H9 (cell line): Measurements from ENCODE around the gene SP140. TPM values are rescaled to one million over a fixed set of nuclear protein-coding genes. Genes with fewer than 3 reads are reported as not detected.

ENCODE experiments used
- DNase-seq: peaks from one replicate; pipeline ENCODE4 v3.0.0-alpha.2; 2017
- H2AFZ ChIP-seq: one replicate; pipeline ENCODE4 v1.6.1; 2013; ENCODE audit warnings: mild to moderate bottlenecking, low read length, control low read depth, moderate library complexity
- H2AK5ac ChIP-seq: 2 replicates; pipeline ENCODE4 v1.6.1; 2013; ENCODE audit warnings: low read length, control low read depth, mixed read lengths; ENCODE audit not compliant: insufficient read length
- H2BK120ac ChIP-seq: one replicate; pipeline ENCODE4 v1.6.1; 2013; ENCODE audit warnings: low read depth, mild to moderate bottlenecking, low read length, control low read depth, inconsistent platforms; ENCODE audit not compliant: poor library complexity, severe bottlenecking
- H2BK12ac ChIP-seq: 2 replicates; pipeline ENCODE4 v1.6.1; 2013; ENCODE audit warnings: low read length, control low read depth, mixed read lengths, low read depth; ENCODE audit not compliant: insufficient read length
- H2BK15ac ChIP-seq: 2 replicates; pipeline ENCODE4 v1.6.1; 2013; ENCODE audit warnings: low read depth, low read length, control low read depth
- H2BK20ac ChIP-seq: one replicate; pipeline ENCODE4 v1.6.1; 2013; ENCODE audit warnings: low read depth, mild to moderate bottlenecking, low read length, control low read depth, inconsistent platforms; ENCODE audit not compliant: poor library complexity, severe bottlenecking
- H2BK5ac ChIP-seq: 2 replicates; pipeline ENCODE4 v1.6.1; 2013; ENCODE audit warnings: low read length, control low read depth, mixed read lengths; ENCODE audit not compliant: insufficient read length
- H3K14ac ChIP-seq: 2 replicates; pipeline ENCODE4 v1.6.1; 2013; ENCODE audit warnings: low read length, control low read depth; ENCODE audit not compliant: insufficient read depth
- H3K18ac ChIP-seq: 2 replicates; pipeline ENCODE4 v1.6.1; 2013; ENCODE audit warnings: low read depth, mild to moderate bottlenecking, mixed read lengths, low read length, control low read depth; ENCODE audit not compliant: insufficient read length
- H3K23ac ChIP-seq: 2 replicates; pipeline ENCODE4 v1.6.1; 2013; ENCODE audit warnings: low read length, control low read depth, mixed read lengths, low read depth; ENCODE audit not compliant: insufficient read length
- H3K23me2 ChIP-seq: 2 replicates; pipeline ENCODE4 v1.6.1; 2013; ENCODE audit warnings: low read depth, mild to moderate bottlenecking, mixed read lengths, low read length, control low read depth; ENCODE audit not compliant: insufficient read length, poor library complexity, severe bottlenecking
- H3K27ac ChIP-seq: 2 replicates; pipeline ENCODE4 v1.5.1; 2013; ENCODE audit warnings: low read length, control low read depth, mixed read lengths, low read depth; ENCODE audit not compliant: insufficient read length
- H3K27me3 ChIP-seq: 2 replicates; pipeline ENCODE4 v1.6.1; 2013; ENCODE audit warnings: low read length, control low read depth, inconsistent platforms; ENCODE audit not compliant: insufficient read depth
- H3K4ac ChIP-seq: 2 replicates; pipeline ENCODE4 v1.6.1; 2013; ENCODE audit warnings: low read depth, mild to moderate bottlenecking, control low read depth, inconsistent platforms, low read length, moderate library complexity
- H3K4me1 ChIP-seq: 2 replicates; pipeline ENCODE4 v1.6.1; 2013; ENCODE audit warnings: low read length, control low read depth, inconsistent platforms; ENCODE audit not compliant: insufficient read depth
- H3K4me2 ChIP-seq: 2 replicates; pipeline ENCODE4 v1.6.1; 2013; ENCODE audit warnings: low read length, control low read depth, mixed read lengths; ENCODE audit not compliant: insufficient read length, insufficient read depth
- H3K56ac ChIP-seq: 2 replicates; pipeline ENCODE4 v1.6.1; 2013; ENCODE audit warnings: low read depth, mild to moderate bottlenecking, mixed read lengths, low read length, control low read depth; ENCODE audit not compliant: insufficient read length
- H3K79me1 ChIP-seq: 2 replicates; pipeline ENCODE4 v1.6.1; 2013; ENCODE audit warnings: low read depth, mild to moderate bottlenecking, moderate library complexity, low read length, control low read depth, inconsistent platforms; ENCODE audit not compliant: insufficient read depth, poor library complexity, severe bottlenecking
- H3K79me2 ChIP-seq: 2 replicates; pipeline ENCODE4 v1.6.1; 2013; ENCODE audit warnings: low read length, control low read depth, inconsistent platforms; ENCODE audit not compliant: insufficient read depth
- H3K9ac ChIP-seq: 2 replicates; pipeline ENCODE4 v1.6.1; 2013; ENCODE audit warnings: low read length, control low read depth, mixed read lengths; ENCODE audit not compliant: insufficient read length; ENCODE audit errors: extremely low read depth
- H3K9me3 ChIP-seq: one replicate; pipeline ENCODE4 v1.6.1; 2013; ENCODE audit warnings: low read depth, low read length, inconsistent platforms; ENCODE audit not compliant: control insufficient read depth
- H3T11ph ChIP-seq: one replicate; pipeline ENCODE4 v1.6.1; 2013; ENCODE audit warnings: mild to moderate bottlenecking, low read length, control low read depth, inconsistent platforms
- H4K20me1 ChIP-seq: one replicate; pipeline ENCODE4 v1.6.1; 2013; ENCODE audit not compliant: control insufficient read depth, insufficient read length, insufficient read depth
- H4K5ac ChIP-seq: 2 replicates; pipeline ENCODE4 v1.6.1; 2013; ENCODE audit warnings: low read depth, mild to moderate bottlenecking, mixed read lengths, low read length, control low read depth; ENCODE audit not compliant: insufficient read length
- H4K8ac ChIP-seq: replicated peaks from 2 replicates; pipeline ENCODE4 v1.6.1; 2013; ENCODE audit warnings: low read length, control low read depth, mixed read lengths, low read depth; ENCODE audit not compliant: insufficient read length
- H4K91ac ChIP-seq: 2 replicates; pipeline ENCODE4 v1.6.1; 2013; ENCODE audit warnings: low read depth, mild to moderate bottlenecking, moderate library complexity, mixed read lengths, low read length, control low read depth; ENCODE audit not compliant: insufficient read length
- H3K27ac Mint-ChIP-seq, 3 experiments: 2 replicates in 2 of 3; 3 replicates in 1 of 3; pipeline ENCODE4 v1.8.0; 2020 to 2021; ENCODE audit warnings: mixed read lengths in 3 of 3, mild to moderate bottlenecking in 1 of 3, moderate library complexity in 1 of 3
- H3K27me3 Mint-ChIP-seq: 2 replicates; pipeline ENCODE4 v1.8.0; 2021; ENCODE audit warnings: low read depth, mild to moderate bottlenecking, moderate library complexity, mixed read lengths
- H3K36me3 Mint-ChIP-seq, 3 experiments: 2 replicates in 2 of 3; 3 replicates in 1 of 3; pipeline ENCODE4 v1.8.0; 2020 to 2021; ENCODE audit warnings: low read depth in 3 of 3, mixed read lengths in 3 of 3; ENCODE audit not compliant: insufficient read depth in 1 of 3
- H3K4me1 Mint-ChIP-seq, 2 experiments: 2 replicates each; pipeline ENCODE4 v1.8.0; 2020; ENCODE audit warnings: mixed read lengths in 2 of 2
- H3K4me3 Mint-ChIP-seq, 2 experiments: 2 replicates in 1 of 2; 3 replicates in 1 of 2; pipeline ENCODE4 v1.8.0; 2020 to 2021; ENCODE audit warnings: mild to moderate bottlenecking in 2 of 2, mixed read lengths in 2 of 2, moderate library complexity in 1 of 2
- H3K9me3 Mint-ChIP-seq, 2 experiments: 2 replicates in 1 of 2; 3 replicates in 1 of 2; pipeline ENCODE4 v1.8.0; 2020; ENCODE audit warnings: mild to moderate bottlenecking in 2 of 2, mixed read lengths in 2 of 2, moderate library complexity in 1 of 2
- CTCF ChIP-seq: fragments of 200-600 bp; sonication (generic); conservative IDR thresholded peaks from 3 replicates; pipeline ENCODE4 v1.8.0; 2021; ENCODE audit warnings: antibody characterized with exemption, mild to moderate bottlenecking
- WGBS: extraction: QIAGEN DNeasy Blood & Tissue Kit; methylation state at CpG from one replicate; pipeline ENCODE4 v1.1.7; 2013; ENCODE audit warnings: missing lambda C conversion rate, low lambda C conversion rate, mixed read lengths; ENCODE audit not compliant: insufficient read length; ENCODE audit errors: extremely low coverage; 5-methylcytosine and 5-hydroxymethylcytosine counted together
- total RNA-seq: library from RNA; stranded (reverse); gene quantifications from 2 replicates; pipeline ENCODE4 v1.2.1, GENCODE V29; 2021

SP140 gene
- total RNA-seq, 1 experiment from 2014 or later, result 0.31 TPM

- Histone ChIP-seq H3K56ac (no peak overlapping the region), H3K4ac (no peak overlapping the region), H3K79me1 (no peaks in the 10 kb centered on the region), H2BK120ac (no peak overlapping the region), H3K18ac (no peak overlapping the region), H3K4me2 (no peak overlapping the region), H3K23me2 (no peaks in the 10 kb centered on the region), H3K79me2 (no peaks in the 10 kb centered on the region), H3K23ac (no peak overlapping the region), H4K5ac (no peak overlapping the region), H2BK5ac (no peak overlapping the region), H2BK15ac (no peak overlapping the region), H3K9me3 (no peaks in the 10 kb centered on the region), H3K9ac (no peak overlapping the region), H2BK20ac (no peak overlapping the region), H4K8ac (no peak overlapping the region), H2BK12ac (no peak overlapping the region), H3K27ac (no peak overlapping the region), H2AK5ac (no peak overlapping the region), H3K4me1 (no peaks in the 10 kb centered on the region), H4K20me1 (no peaks in the 10 kb centered on the region), H3K27me3 (no peaks in the 10 kb centered on the region), H3K14ac (no peak overlapping the region), H3T11ph (no peak overlapping the region), H2AFZ (no peak overlapping the region), H4K91ac (no peak overlapping the region)
- no peak overlapping the region for H3K27ac Mint-ChIP-seq
- H3K36me3 Mint-ChIP-seq, result peaks cover 0 to 10% (median 2%) of the 10 kb centered on the region in 3 experiments; a peak in 4 of 7 replicates
- peaks cover 10% of the 10 kb centered on the region in 2 experiments for H3K9me3 Mint-ChIP-seq
- no peaks in the 10 kb centered on the region; a peak in 1 of 4 replicates for H3K4me1 Mint-ChIP-seq
- no peak for TF ChIP-seq CTCF
- DNase-seq, result no peak
- H3K27me3 Mint-ChIP-seq, result no peaks in the 10 kb centered on the region
- WGBS, result no CpG with 5 or more reads among the region's 1 CpG
- no peak overlapping the region for H3K4me3 Mint-ChIP-seq
Observed at GRCh38 chr2:230360028-230360427, 134.5 kb downstream of the SP140 start.
